ENCODE measurements around the gene CASP8. TPM values are rescaled to one million over a fixed set of nuclear protein-coding genes. Genes with fewer than 3 reads are reported as not detected.

CASP8 gene
- total and polyA plus RNA-seq, 2 of the 13 experiments (the other 11 are each of a cell fraction or from before 2014, with no cell fraction given) = 25.0 to 52.8 TPM

- TF ChIP-seq BATF2 (CRISPR knock-in tag; IDR thresholded peaks at IDR 0.05) (no peak), KDM4B (CRISPR knock-in tag; IDR thresholded peaks at IDR 0.05) (no peak; the same call in 1 of the 2 replicates), ZNF30 (CRISPR knock-in tag; IDR thresholded peaks at IDR 0.05) (no peak), GZF1 (CRISPR knock-in tag; IDR thresholded peaks at IDR 0.05) (no peak), FOXK2 (IDR thresholded peaks at IDR 0.05) (no peak), ZSCAN31 (CRISPR knock-in tag; IDR thresholded peaks at IDR 0.05; ENCODE audit: low read depth) (no peak), ZNF788 (CRISPR knock-in tag; IDR thresholded peaks at IDR 0.05; ENCODE audit: borderline replicate concordance) (no peak), ADNP (CRISPR knock-in tag; IDR thresholded peaks at IDR 0.05) (no peak), ZFP41 (CRISPR knock-in tag; IDR thresholded peaks at IDR 0.05; ENCODE audit: borderline replicate concordance) (no peak), TFDP2 (CRISPR knock-in tag; IDR thresholded peaks at IDR 0.05) (no peak), TCF7L2 (IDR thresholded peaks at IDR 0.05; ENCODE audit: low read depth, low read length) (no peak), ZNF557 (CRISPR knock-in tag; IDR thresholded peaks at IDR 0.05) (no peak), NR2C2 (CRISPR knock-in tag; IDR thresholded peaks at IDR 0.05; ENCODE audit: borderline replicate concordance) (no peak), ZEB1 (IDR thresholded peaks at IDR 0.05; ENCODE audit: insufficient replicate concordance, low read depth) (no peak), ZSCAN29 (CRISPR knock-in tag; conservative IDR thresholded peaks at IDR 0.05) (no peak; the same call in 1 of the 2 replicates), PATZ1 (CRISPR knock-in tag; IDR thresholded peaks at IDR 0.05) (no peak), PAX8 (CRISPR knock-in tag; IDR thresholded peaks at IDR 0.05; ENCODE audit: borderline replicate concordance) (no peak), MEF2D (CRISPR knock-in tag; IDR thresholded peaks at IDR 0.05) (no peak), PCBP1 (IDR thresholded peaks at IDR 0.05; ENCODE audit: borderline replicate concordance, low read depth, low read length) (no peak), ZNF460 (CRISPR knock-in tag; IDR thresholded peaks at IDR 0.05; ENCODE audit: borderline replicate concordance) (no peak; the same call in 1 of the 2 replicates), KAT8 (CRISPR knock-in tag; IDR thresholded peaks at IDR 0.05) (no peak), DR1 (CRISPR knock-in tag; IDR thresholded peaks at IDR 0.05) (no peak)
- TF ChIP-seq, protein P1, sequence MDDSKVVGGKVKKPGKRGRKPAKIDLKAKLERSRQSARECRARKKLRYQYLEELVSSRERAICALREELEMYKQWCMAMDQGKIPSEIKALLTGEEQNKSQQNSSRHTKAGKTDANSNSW (CRISPR knock-in tag; IDR thresholded peaks at IDR 0.05; ENCODE audit: borderline replicate concordance) = no peak
- TF ChIP-seq, protein P2, sequence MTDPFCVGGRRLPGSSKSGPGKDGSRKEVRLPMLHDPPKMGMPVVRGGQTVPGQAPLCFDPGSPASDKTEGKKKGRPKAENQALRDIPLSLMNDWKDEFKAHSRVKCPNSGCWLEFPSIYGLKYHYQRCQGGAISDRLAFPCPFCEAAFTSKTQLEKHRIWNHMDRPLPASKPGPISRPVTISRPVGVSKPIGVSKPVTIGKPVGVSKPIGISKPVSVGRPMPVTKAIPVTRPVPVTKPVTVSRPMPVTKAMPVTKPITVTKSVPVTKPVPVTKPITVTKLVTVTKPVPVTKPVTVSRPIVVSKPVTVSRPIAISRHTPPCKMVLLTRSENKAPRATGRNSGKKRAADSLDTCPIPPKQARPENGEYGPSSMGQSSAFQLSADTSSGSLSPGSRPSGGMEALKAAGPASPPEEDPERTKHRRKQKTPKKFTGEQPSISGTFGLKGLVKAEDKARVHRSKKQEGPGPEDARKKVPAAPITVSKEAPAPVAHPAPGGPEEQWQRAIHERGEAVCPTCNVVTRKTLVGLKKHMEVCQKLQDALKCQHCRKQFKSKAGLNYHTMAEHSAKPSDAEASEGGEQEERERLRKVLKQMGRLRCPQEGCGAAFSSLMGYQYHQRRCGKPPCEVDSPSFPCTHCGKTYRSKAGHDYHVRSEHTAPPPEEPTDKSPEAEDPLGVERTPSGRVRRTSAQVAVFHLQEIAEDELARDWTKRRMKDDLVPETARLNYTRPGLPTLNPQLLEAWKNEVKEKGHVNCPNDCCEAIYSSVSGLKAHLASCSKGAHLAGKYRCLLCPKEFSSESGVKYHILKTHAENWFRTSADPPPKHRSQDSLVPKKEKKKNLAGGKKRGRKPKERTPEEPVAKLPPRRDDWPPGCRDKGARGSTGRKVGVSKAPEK (CRISPR knock-in tag; IDR thresholded peaks at IDR 0.05; ENCODE audit: borderline replicate concordance) = no peak
These were observed 26.3 kb upstream of the CASP8 start (continued) for GRCh38 chr2:201233812-201234662.

Measured in HepG2 (cell line).